Activated naive CD4-positive, alpha-beta T cell treated with Interleukin-2 at 50 U/mL for 16 hours (primary cell): Measurements from ENCODE around the gene RNF5.
"Not testable (repeated sequence)": the region's sequence is repeated elsewhere in the genome, so short reads cannot be mapped to it uniquely, and the experiment has no call there.

Experiments used
- DNase-seq: peaks from one replicate; pipeline ENCODE4 v3.0.0-alpha.2; 2020

Gene RNF5

GRCh38 chr6:32176476-32177182 lies 1.6 kb upstream of the RNF5 start:
- DNase-seq: no peak

GRCh38 chr6:32177183-32177787 lies 920 bp upstream of the RNF5 start:
- DNase-seq: peak; percentile 44

GRCh38 chr6:32178547-32179440 lies 589 bp downstream of the RNF5 start:
- no peak for DNase-seq

GRCh38 chr6:32179766-32180405 lies 1.7 kb downstream of the RNF5 start:
- no peak for DNase-seq

GRCh38 chr6:32181148-32181702 lies 3.0 kb downstream of the RNF5 start:
- DNase-seq: no peak

- DNase-seq: no peak
Measured at GRCh38 chr6:32181915-32182529, 3.8 kb downstream of the RNF5 start.

GRCh38 chr6:32182555-32182981 lies 4.4 kb downstream of the RNF5 start:
- DNase-seq: no peak

GRCh38 chr6:32183030-32183429 lies 4.8 kb downstream of the RNF5 start:
- no peak for DNase-seq

GRCh38 chr6:32183483-32184083 lies 5.4 kb downstream of the RNF5 start:
- DNase-seq: no peak

- no peak for DNase-seq
Measured at GRCh38 chr6:32184084-32184640, 6.0 kb downstream of the RNF5 start, which contains the start of gene AGER. TSS of gene AGER (minus strand) at chr6:32184253. CDS start at chr6:32184222, 31 bp downstream.

GRCh38 chr6:32185681-32186131 lies 7.5 kb downstream of the RNF5 start:
- peak; percentile 72 for DNase-seq

GRCh38 chr6:32186151-32186840 lies 8.1 kb downstream of the RNF5 start:
- DNase-seq: not testable (repeated sequence)

GRCh38 chr6:32187009-32187709 lies 9.0 kb downstream of the RNF5 start:
- DNase-seq: no peak

- not testable (repeated sequence) for DNase-seq
Measured at GRCh38 chr6:32187725-32188380, 9.6 kb downstream of the RNF5 start.

GRCh38 chr6:32188381-32189068 lies 10.3 kb downstream of the RNF5 start:
- no peak for DNase-seq

GRCh38 chr6:32189069-32189741 lies 11.0 kb downstream of the RNF5 start:
- DNase-seq: no peak

GRCh38 chr6:32189742-32190053 lies 11.5 kb downstream of the RNF5 start:
- no peak for DNase-seq
